Esophagus muscularis mucosa (tissue), 4 donors: ENCODE results near the gene ZMYM2. TPM values are rescaled to one million over a fixed set of nuclear protein-coding genes. Genes with fewer than 3 reads are reported as not detected.
A peak's percentile ranks its signal among the peaks of the same experiment; 100 is the strongest.
"Not testable (repeated sequence)": the region's sequence is repeated elsewhere in the genome, so short reads cannot be mapped to it uniquely, and the experiment has no call there.

Source experiments
- DNase-seq: peaks from one replicate; pipeline ENCODE4 v3.0.0-alpha.2; 2017; ENCODE audit errors: extremely low spot score
- H3K27ac ChIP-seq, 4 donors: fragments of 200-600 bp; sonication (generic); replicated peaks in 1 of 4; 1 replicate in 3 of 4; 2 replicates in 1 of 4; pipeline ENCODE4 v1.5.1; 2016 to 2019; ENCODE audit warnings: mild to moderate bottlenecking in 1 of 4
- H3K27me3 ChIP-seq, 4 donors: fragments of 200-600 bp; sonication (generic); one replicate each; pipeline versions ENCODE4 v1.5.1 to v1.6.0; 2016 to 2019
- H3K36me3 ChIP-seq, 4 donors: fragments of 200-600 bp; sonication (generic); one replicate each; pipeline ENCODE4 v1.5.1; 2016 to 2019
- H3K4me1 ChIP-seq, 4 donors: fragments of 200-600 bp; sonication (generic); one replicate each; pipeline ENCODE4 v1.5.1; 2016 to 2019
- H3K4me3 ChIP-seq, 4 donors: fragments of 200-600 bp; sonication (generic); 1 replicate in 2 of 4; 2 replicates in 2 of 4; pipeline ENCODE4 v1.5.1; 2016 to 2019; ENCODE audit warnings: mild to moderate bottlenecking in 4 of 4, moderate library complexity in 1 of 4
- H3K9me3 ChIP-seq, 4 donors: fragments of 200-600 bp; sonication (generic); 1 replicate in 3 of 4; 2 replicates in 1 of 4; pipeline ENCODE4 v1.5.1; 2016 to 2019
- CTCF ChIP-seq, 3 experiments: fragments of 200-600 bp in 2 of 3; fragments of 450-650 bp in 1 of 3; sonication (generic) in 2 of 3; IDR thresholded peaks; one replicate each; pipeline ENCODE4 v1.5.1; 2017 to 2019; ENCODE audit warnings: antibody characterized with exemption in 3 of 3, mild to moderate bottlenecking in 2 of 3, moderate library complexity in 1 of 3
- EP300 ChIP-seq: sonication (generic); formaldehyde crosslinking; IDR thresholded peaks from one replicate; pipeline ENCODE4 v1.6.1; 2017; ENCODE audit warnings: antibody characterized with exemption
- POLR2A ChIP-seq: fragments of 450-650 bp; IDR thresholded peaks from one replicate; pipeline ENCODE4 v1.6.1; 2017; ENCODE audit warnings: antibody characterized with exemption, moderate library complexity, mild to moderate bottlenecking, low read depth
- POLR2AphosphoS5 ChIP-seq, 2 donors: sonication (generic); formaldehyde crosslinking; IDR thresholded peaks; one replicate each; pipeline ENCODE4 v1.6.1; 2017; ENCODE audit warnings: antibody characterized with exemption in 2 of 2
- WGBS: methylation state at CpG from one replicate; pipeline ENCODE4 v1.1.5; 2018; 5-methylcytosine and 5-hydroxymethylcytosine counted together
- intact Hi-C: fragments of 100-400 bp; cut with DNase I; formaldehyde crosslinking; loops from one replicate; pipeline ENCODE4 v1.15.1; 2023
- total RNA-seq, 4 donors: library from RNA; depleted of rRNA; stranded (reverse); fragments of >200 nt; gene quantifications; one replicate each; pipeline versions ENCODE4 v1.1.0 to v1.2.1, GENCODE V29; 2016

The ZMYM2 gene
- total RNA-seq, 4 donors from 2014 or later = 36.8 to 49.4 (median 45.5) TPM

- no peak for DNase-seq
- no peak for TF ChIP-seq POLR2AphosphoS5 (IDR thresholded peaks at IDR 0.05)
- TF ChIP-seq EP300 = no peak
- TF ChIP-seq POLR2A = no peak
- no peak for TF ChIP-seq CTCF (IDR thresholded peaks at IDR 0.05)
- no peaks in the 10 kb centered on the region for H3K4me1 ChIP-seq
- no peaks in the 10 kb centered on the region for H3K9me3 ChIP-seq
- intact Hi-C loops = no loop called here
- 93% methylated on average over 4 of the region's 4 CpGs for WGBS
- H3K4me3 ChIP-seq = no peak overlapping the region
- H3K27ac ChIP-seq = no peak overlapping the region
- peaks cover 12 to 69% (median 43%) of the 10 kb centered on the region in 4 donors for H3K36me3 ChIP-seq
- H3K27me3 ChIP-seq = no peaks in the 10 kb centered on the region
Observed at GRCh38 chr13:20028953-20029352, 70.4 kb downstream of the ZMYM2 start.

- Histone ChIP-seq H3K27me3 (no peaks in the 10 kb centered on the region), H3K4me3 (no peak overlapping the region), H3K4me1 (no peaks in the 10 kb centered on the region), H3K27ac (no peak overlapping the region), H3K9me3 (no peaks in the 10 kb centered on the region), H3K36me3 (peaks cover 13 to 81% (median 50%) of the 10 kb centered on the region in 4 donors)
- 88% methylated on average over 1 of the region's 1 CpG for WGBS
- DNase-seq = no peak
- intact Hi-C loops = no loop called here
- TF ChIP-seq CTCF (IDR thresholded peaks at IDR 0.05) (no peak), EP300 (no peak), POLR2A (no peak), POLR2AphosphoS5 (IDR thresholded peaks at IDR 0.05) (no peak)
Observed at GRCh38 chr13:20033486-20033885, 75.0 kb downstream of the ZMYM2 start.

DNA sequence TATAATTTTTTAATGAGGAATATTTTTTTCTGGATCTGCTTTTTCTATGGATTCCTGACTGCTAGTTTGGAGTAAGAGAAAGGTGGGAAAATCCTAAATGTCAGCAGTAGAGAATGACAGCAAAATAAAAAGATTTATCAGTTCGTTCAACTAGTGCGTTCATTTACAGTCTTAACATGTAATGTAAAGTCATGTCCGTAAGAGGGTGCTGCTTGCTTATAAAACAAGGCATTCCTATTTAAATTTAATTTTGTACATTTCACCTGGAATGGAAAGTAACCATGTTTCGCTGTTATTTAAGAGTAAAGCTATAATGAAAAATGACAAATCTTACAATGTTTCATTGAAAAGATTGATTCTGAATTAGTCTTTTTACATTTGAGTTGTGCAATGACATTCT lies 76.6 kb downstream of the ZMYM2 start:
- no peak overlapping the region for H3K27ac ChIP-seq

DNA sequence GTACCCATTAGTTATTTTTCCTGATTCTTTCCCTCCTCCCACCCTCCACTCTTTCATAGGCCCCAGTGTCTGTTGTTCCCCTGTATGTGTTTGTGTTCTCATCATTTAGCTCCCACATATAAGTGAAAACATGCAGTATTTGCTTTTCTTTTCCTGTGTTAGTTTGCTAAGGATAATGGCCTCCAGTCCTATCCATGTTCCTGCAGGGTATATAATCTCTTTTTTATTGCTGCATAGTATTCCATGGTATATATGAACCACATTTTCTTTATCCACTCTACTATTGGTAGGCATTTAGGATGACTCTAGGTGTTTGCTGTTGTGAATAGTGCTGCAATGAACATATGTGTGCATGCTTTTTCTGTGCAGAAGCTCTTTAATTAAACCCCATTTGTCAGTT lies 79.4 kb downstream of the ZMYM2 start:
- Histone ChIP-seq H3K27ac (no peak overlapping the region), H3K4me3 (no peak overlapping the region), H3K27me3 (no peaks in the 10 kb centered on the region), H3K36me3 (peaks cover 16 to 54% (median 36%) of the 10 kb centered on the region in 4 donors), H3K4me1 (peaks cover 0 to 4% (median 0%) of the 10 kb centered on the region in 4 donors), H3K9me3 (no peaks in the 10 kb centered on the region)
- DNase-seq = no peak
- intact Hi-C loops = no loop called here
- no peak for TF ChIP-seq POLR2A
- no peak for TF ChIP-seq CTCF (IDR thresholded peaks at IDR 0.05)
- TF ChIP-seq POLR2AphosphoS5 (IDR thresholded peaks at IDR 0.05) = no peak
- no peak for TF ChIP-seq EP300

More for the DNA sequence above, 76.6 kb downstream of the ZMYM2 start:
- no peaks in the 10 kb centered on the region for H3K4me1 ChIP-seq
- H3K9me3 ChIP-seq = no peaks in the 10 kb centered on the region
- DNase-seq = no peak
- H3K4me3 ChIP-seq = no peak overlapping the region
- peak in 1 of 3 experiments; percentile 10 for TF ChIP-seq CTCF (IDR thresholded peaks at IDR 0.05)
- TF ChIP-seq EP300 = no peak
- H3K36me3 ChIP-seq = peaks cover 16 to 72% (median 49%) of the 10 kb centered on the region in 4 donors
- H3K27me3 ChIP-seq = no peaks in the 10 kb centered on the region
- WGBS = 83% methylated on average over 4 of the region's 4 CpGs
- intact Hi-C loops = no loop called here

GRCh38 chr13:20042603-20043002 lies 84.1 kb downstream of the ZMYM2 start:
- H3K4me3 ChIP-seq, intact Hi-C loops, H3K4me1 ChIP-seq, H3K9me3 ChIP-seq, H3K27me3 ChIP-seq, H3K27ac ChIP-seq, DNase-seq: not testable (repeated sequence)
- WGBS = 92% methylated on average over 4 of the region's 4 CpGs
- peaks cover 11 to 41% (median 33%) of the 10 kb centered on the region in 4 donors for H3K36me3 ChIP-seq
